GM21619 (cell line): ENCODE measurements around the gene PGRMC2.

Experiments
- ATAC-seq: cut with Tn5 transposase; IDR thresholded peaks from one replicate; pipeline ENCODE4 v1.9.1; 2021; ENCODE audit not compliant: unreplicated experiment

The PGRMC2 gene

DNA sequence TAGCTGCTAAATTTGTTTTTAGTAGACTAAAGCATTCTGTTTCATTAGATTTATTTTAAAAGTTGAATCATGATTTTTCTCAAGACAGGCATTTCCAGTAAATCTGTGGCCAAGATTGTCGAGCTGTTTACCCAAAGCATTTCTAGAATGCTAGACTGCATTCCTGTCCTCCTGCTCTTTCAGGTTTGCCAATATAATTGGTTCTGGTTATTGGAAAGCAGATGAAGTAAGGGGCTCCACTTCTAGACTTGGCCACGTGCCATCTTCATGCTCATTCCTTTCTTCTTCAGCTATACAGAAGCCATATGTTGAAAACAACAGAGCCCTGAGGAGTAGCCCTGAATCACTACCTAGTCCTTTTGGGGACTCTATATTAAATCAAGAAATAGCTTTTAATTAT is 62.5 kb downstream of the PGRMC2 start:
- no peak for ATAC-seq

DNA sequence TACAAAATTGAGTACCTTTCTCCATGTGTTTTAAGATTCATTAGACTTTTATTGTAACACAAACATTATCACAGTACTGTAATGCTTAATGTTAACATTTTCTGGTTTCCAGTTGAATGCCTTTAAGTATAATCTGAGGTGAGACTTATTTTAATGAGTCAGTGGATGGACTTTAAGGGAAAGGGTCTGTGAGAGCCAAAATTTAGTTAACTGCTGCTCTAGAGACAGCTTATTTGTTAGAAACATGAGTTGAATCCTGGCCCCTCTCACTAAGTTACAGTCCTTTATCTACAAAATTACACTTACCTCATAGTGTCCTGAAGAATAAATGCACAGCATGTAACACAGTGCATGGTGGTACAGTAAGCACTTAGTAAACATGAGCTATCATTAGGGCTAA is 66.0 kb downstream of the PGRMC2 start:
- no peak for ATAC-seq

DNA sequence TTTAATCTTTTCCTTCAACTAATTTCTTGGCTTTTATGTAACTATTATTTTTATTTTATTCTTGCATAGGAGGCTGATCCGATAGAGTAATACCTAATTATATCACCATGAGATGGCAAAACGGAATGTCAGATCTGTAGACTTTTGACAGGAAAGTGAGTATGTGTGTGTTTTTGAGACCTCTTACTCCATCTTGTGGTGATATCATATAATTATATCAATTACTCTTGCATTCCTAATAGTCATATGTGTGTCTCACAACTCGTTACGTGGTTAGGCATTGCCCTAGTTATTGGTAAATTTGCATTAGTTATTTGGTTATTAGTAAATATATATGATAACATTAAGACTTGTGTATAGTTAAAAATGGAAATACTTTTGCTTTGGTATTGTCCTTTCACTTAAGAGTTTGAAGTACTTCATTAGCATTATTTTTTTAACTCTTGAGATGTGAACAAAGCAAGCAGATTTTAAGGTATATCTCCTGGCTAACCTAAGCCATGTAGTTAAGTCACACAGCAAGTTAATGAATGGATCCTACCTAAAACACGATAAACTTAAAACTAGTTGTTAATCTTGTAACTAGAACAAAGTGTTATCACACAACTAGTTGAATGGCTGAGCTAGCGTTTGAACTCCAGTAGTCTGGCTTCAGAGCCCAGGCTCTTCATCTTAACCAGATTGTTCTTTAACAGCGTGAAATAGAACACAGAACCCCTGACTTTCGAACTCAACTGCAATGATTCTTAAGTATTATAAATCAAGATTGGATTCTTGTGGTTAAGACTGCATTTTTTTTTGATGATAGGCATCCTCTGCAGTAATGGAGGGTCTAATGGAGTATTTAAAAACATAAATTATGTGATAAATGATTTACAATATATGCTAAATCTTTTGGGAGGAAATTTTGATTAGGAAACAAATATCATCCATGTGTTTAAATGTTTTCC is 67.1 kb downstream of the PGRMC2 start:
- peak; percentile 69 for ATAC-seq
